Astrocyte (in vitro differentiated cells and primary cell): ENCODE measurements around the gene P4HA3.

Source experiments
- CTCF ChIP-seq: IDR thresholded peaks from 2 replicates; pipeline ENCODE4 v1.5.1; 2011; ENCODE audit warnings: low read depth, mild to moderate bottlenecking, inconsistent platforms, low read length, moderate library complexity; ENCODE audit not compliant: insufficient read depth
- EZH2 ChIP-seq: IDR thresholded peaks from 2 replicates; pipeline ENCODE4 v1.6.1; 2012; ENCODE audit warnings: mild to moderate bottlenecking, low read length, inconsistent platforms; ENCODE audit not compliant: insufficient read depth

GRCh38 chr11:74248469-74248868 lies 63.0 kb downstream of the P4HA3 start:
- no peak for TF ChIP-seq EZH2
- TF ChIP-seq CTCF: no peak
